ENCODE data around the gene ZBTB37. TPM values are rescaled to one million over a fixed set of nuclear protein-coding genes. Genes with fewer than 3 reads are reported as not detected.
"Not testable (repeated sequence)": the region's sequence is repeated elsewhere in the genome, so short reads cannot be mapped to it uniquely, and the experiment has no call there.

The ZBTB37 gene
- total RNA-seq, 1 donor from 2014 or later, result 15.6 TPM

DNA sequence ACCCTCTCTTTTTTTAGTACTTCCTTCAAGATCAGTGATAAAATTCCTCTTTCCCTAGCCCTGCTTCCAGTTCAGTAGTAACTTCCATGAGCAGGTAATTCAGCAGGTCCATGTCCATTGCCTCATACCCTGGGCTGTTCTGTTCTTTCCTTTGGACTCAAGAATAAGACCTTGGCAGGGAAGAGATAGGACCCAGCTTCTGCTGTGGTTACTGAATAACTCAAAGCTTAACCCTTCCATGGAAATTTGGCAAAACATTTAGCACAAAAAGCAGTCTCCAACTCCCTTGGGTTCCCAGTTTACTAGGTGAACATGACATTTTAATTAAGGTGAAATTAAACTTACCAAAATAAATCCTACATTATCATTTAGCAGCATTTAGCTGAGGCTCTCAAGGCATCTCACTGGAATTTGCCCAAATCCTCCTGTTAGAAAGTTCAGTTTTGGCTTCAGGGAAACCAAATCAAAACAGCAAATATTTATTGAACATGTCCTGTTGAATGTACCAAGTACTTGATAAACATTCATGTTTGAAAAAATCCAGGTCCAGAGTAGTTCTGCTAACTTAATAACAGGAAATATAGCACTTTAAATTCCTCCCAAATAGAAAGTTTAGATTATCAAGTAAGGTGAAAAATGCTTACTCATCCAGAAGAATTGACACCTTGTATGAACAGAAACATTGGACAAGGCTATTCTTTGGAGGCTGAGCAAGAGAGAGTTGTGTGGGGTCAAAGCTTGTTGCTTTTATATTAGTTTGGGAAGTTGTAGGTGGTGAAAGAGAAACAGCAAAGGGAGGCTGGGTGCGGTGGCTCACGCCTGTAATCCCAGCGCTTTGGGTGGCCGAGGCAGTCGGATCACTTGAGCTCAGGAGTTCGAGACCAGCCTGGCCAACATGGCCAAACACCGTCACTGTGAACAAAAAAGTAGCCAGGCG lies 57.4 kb downstream of the ZBTB37 start:
- Histone ChIP-seq H3K9me3 (no peaks in the 10 kb centered on the region), H3K27me3 (ENCODE audit: low read depth) (no peaks in the 10 kb centered on the region), H3K4me3 (no peak overlapping the region), H3K36me3 (no peaks in the 10 kb centered on the region), H3K27ac (no peak overlapping the region), H3K4me1 (no peaks in the 10 kb centered on the region)
- no peak for DNase-seq
- intact Hi-C loops (cut with DNase I), result no loop called here
- TF ChIP-seq, protein P1, sequence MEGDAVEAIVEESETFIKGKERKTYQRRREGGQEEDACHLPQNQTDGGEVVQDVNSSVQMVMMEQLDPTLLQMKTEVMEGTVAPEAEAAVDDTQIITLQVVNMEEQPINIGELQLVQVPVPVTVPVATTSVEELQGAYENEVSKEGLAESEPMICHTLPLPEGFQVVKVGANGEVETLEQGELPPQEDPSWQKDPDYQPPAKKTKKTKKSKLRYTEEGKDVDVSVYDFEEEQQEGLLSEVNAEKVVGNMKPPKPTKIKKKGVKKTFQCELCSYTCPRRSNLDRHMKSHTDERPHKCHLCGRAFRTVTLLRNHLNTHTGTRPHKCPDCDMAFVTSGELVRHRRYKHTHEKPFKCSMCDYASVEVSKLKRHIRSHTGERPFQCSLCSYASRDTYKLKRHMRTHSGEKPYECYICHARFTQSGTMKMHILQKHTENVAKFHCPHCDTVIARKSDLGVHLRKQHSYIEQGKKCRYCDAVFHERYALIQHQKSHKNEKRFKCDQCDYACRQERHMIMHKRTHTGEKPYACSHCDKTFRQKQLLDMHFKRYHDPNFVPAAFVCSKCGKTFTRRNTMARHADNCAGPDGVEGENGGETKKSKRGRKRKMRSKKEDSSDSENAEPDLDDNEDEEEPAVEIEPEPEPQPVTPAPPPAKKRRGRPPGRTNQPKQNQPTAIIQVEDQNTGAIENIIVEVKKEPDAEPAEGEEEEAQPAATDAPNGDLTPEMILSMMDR (IDR thresholded peaks at IDR 0.05), result no peak
- ATAC-seq, result no peak

DNA sequence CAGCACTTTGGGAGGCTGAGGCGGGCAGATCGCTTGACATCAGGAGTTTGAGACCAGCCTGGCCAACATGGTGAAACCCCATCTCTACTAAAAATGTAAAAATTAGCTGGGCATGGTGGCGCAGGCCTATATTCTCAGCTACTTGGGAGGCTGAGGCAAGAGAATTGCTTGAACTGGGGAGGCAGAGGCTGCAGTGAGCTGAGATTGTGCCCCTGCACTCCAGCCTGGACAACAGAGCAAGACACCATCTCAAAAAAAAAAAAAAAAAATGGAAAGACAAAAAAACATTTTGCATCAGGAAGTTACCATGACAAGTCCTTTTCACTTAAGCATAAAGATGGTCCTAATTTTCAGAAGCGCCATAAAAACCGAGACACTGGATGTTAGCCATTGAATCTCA lies 62.4 kb downstream of the ZBTB37 start:
- intact Hi-C loops (cut with DNase I), result not testable (repeated sequence)

DNA sequence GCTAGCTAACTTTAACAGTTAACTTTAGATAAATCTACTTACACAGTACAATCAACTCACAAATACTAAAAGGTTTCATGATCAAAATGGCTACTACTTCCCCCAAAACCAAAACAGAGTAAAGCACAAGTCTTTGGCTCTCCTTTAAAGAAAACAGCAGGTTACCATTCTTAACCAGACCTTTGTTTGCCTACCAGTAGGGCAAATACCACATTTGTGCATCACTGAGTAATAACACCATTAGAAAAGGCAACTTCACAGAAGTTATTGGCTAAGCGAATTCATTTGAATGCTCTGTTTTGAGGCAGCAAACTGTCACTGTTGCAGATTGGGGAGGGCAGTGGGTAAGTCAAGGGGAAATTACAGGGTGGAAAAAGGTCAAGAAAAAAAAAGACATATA lies 66.3 kb downstream of the ZBTB37 start:
- Histone ChIP-seq H3K4me1 (no peaks in the 10 kb centered on the region), H3K36me3 (peaks cover 79% of the 10 kb centered on the region), H3K27ac (no peak overlapping the region), H3K4me3 (no peak overlapping the region), H3K27me3 (ENCODE audit: low read depth) (no peaks in the 10 kb centered on the region), H3K9me3 (no peaks in the 10 kb centered on the region)
- TF ChIP-seq, protein P1 (IDR thresholded peaks at IDR 0.05), result no peak
- no peak for DNase-seq
- no peak for ATAC-seq
- intact Hi-C loops (cut with DNase I), result no loop called here

More for the DNA sequence above, 62.4 kb downstream of the ZBTB37 start:
- peaks cover 41% of the 10 kb centered on the region for H3K36me3 ChIP-seq
- not testable (repeated sequence) for H3K9me3 ChIP-seq; H3K27ac ChIP-seq; DNase-seq; ATAC-seq; H3K4me3 ChIP-seq; H3K4me1 ChIP-seq; H3K27me3 ChIP-seq (ENCODE audit: low read depth)

DNA sequence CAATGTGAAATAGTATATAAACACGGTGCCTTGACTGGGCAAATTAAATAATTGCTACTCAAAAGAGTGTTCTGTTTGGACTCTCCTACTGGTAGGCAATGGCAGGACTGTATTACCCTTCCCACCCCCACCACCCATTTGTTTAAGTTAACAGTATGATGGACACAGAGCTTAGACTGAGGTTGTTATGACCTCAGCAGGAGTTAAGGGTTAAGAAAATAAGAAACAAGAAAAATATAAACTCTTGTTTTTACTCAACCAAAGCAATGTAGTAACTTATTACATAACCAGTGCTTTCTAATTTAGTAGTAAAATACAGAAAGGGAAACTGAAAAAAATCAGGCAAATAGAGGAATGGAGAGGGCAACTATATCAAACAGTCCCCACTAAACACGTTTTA lies 68.9 kb downstream of the ZBTB37 start:
- no peak overlapping the region for H3K4me3 ChIP-seq
- peaks cover 99% of the 10 kb centered on the region for H3K36me3 ChIP-seq
- ATAC-seq, result no peak
- DNase-seq, result no peak
- H3K27ac ChIP-seq, result no peak overlapping the region
- TF ChIP-seq, protein P1 (IDR thresholded peaks at IDR 0.05), result no peak
- H3K9me3 ChIP-seq, result no peaks in the 10 kb centered on the region
- intact Hi-C loops (cut with DNase I), result no loop called here
- no peaks in the 10 kb centered on the region for H3K4me1 ChIP-seq
- H3K27me3 ChIP-seq (ENCODE audit: low read depth), result no peaks in the 10 kb centered on the region

DNA sequence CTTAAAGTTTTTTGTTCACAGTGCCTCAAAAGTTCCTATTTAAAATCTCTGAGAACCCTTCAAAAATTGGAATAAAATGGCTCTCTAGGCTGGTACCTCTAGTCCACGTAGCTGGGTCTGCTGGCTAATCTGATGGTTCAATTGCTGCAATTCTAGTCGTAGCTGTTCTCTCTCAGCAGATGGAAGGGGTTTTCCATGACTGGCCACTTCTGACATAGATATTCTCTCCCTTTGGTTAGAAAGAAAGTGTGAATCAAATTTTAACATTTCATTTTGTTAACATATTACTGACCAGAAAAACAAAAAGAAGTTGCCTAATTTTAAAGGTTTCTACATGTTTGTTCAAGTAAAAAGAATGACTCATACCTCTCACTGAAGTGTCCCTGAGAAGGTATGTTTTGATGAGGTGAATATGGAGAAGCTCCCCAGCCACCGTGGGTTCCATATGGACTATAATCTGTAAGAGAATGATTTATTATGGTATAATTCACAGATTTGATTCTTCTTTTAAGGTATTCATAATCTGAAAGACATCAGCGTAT lies 78.3 kb downstream of the ZBTB37 start:
- Histone ChIP-seq H3K9me3 (no peaks in the 10 kb centered on the region), H3K36me3 (peaks cover 100% of the 10 kb centered on the region), H3K27ac (no peak overlapping the region), H3K4me1 (no peaks in the 10 kb centered on the region), H3K27me3 (ENCODE audit: low read depth) (no peaks in the 10 kb centered on the region), H3K4me3 (no peak overlapping the region)
- ATAC-seq (no peak), DNase-seq (no peak)
- intact Hi-C loops (cut with DNase I), result no loop called here
- TF ChIP-seq, protein P1 (IDR thresholded peaks at IDR 0.05), result no peak

DNA sequence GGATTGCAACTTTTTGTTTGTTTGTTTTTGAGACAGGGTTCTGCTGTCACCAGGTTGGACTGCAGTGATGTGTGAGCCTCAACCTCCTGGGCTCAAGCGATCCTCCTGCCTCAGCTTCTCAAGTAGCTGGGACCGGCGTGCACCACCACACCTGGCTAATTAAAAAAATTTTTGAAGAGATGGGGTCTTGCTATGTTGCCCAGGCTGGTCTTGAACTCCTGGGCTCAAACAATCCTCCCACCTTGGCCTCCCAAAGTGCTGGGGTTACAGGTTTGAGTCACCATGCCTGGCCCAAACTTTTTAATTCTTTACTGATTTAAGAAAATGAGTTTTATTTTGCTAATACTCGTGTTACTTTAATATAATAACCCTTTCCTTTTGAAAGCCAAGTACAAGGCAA lies 80.4 kb downstream of the ZBTB37 start:
- Histone ChIP-seq H3K9me3 (no peaks in the 10 kb centered on the region), H3K27me3 (ENCODE audit: low read depth) (no peaks in the 10 kb centered on the region), H3K4me1 (no peaks in the 10 kb centered on the region), H3K27ac (no peak overlapping the region), H3K36me3 (peaks cover 93% of the 10 kb centered on the region), H3K4me3 (no peak overlapping the region)
- no peak for ATAC-seq
- DNase-seq, result no peak
- intact Hi-C loops (cut with DNase I), result no loop called here
- TF ChIP-seq, protein P1 (IDR thresholded peaks at IDR 0.05), result no peak
